H7 (cell line): ENCODE data around the gene SLC4A3. TPM values are rescaled to one million over a fixed set of nuclear protein-coding genes. Genes with fewer than 3 reads are reported as not detected.

Experiments
- DNase-seq: peaks from one replicate; pipeline ENCODE4 v3.0.0; 2012
- H3K27me3 ChIP-seq: 2 replicates; pipeline ENCODE4 v1.6.0; 2011; ENCODE audit warnings: mild to moderate bottlenecking, low read length; ENCODE audit not compliant: control insufficient read depth, insufficient read depth
- H3K36me3 ChIP-seq: replicated peaks from 2 replicates; pipeline ENCODE4 v1.5.1; 2011; ENCODE audit warnings: low read length; ENCODE audit not compliant: control insufficient read depth, insufficient read depth
- H3K4me3 ChIP-seq: 2 replicates; pipeline ENCODE4 v1.5.1; 2011; ENCODE audit warnings: low read depth, mild to moderate bottlenecking, control low read depth, low read length, moderate library complexity; ENCODE audit not compliant: insufficient read depth
- total RNA-seq: library from RNA; depleted of rRNA; stranded (reverse); fragments of >200 nt; shearing (Covaris generic); gene quantifications from 2 replicates; pipeline ENCODE4 v1.2.3, GENCODE V29; 2014

SLC4A3 gene
- total RNA-seq, 1 experiment from 2014 or later: 8.2 TPM

DNA sequence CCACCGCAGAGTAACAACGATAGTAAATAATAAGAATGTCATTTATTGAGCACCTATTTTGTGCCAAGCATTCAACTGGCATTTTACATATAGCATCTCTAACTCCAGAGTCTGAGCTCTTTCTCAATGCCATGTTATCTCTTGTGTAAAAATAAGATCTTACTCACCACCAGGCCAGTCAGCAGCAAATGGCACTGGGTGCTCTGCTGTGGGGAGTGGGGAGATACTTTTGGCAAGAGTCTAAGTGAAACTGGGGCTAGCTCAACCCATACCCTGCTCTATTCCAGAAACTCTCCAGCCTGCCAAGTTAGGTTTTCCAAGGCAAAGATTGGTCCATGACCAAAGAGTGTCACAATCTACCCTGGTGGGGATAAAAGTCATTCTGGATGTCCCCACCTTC, 5.0 kb upstream of the SLC4A3 start:
- H3K36me3 ChIP-seq: no peaks in the 10 kb centered on the region
- H3K4me3 ChIP-seq: no peak overlapping the region
- DNase-seq: no peak
- H3K27me3 ChIP-seq: no peaks in the 10 kb centered on the region; the same call in 1 of the 2 replicates

- no peaks in the 10 kb centered on the region for H3K36me3 ChIP-seq
- DNase-seq: no peak
These were observed 2.9 kb upstream of the SLC4A3 start for GRCh38 chr2:219624565-219624964.

DNA sequence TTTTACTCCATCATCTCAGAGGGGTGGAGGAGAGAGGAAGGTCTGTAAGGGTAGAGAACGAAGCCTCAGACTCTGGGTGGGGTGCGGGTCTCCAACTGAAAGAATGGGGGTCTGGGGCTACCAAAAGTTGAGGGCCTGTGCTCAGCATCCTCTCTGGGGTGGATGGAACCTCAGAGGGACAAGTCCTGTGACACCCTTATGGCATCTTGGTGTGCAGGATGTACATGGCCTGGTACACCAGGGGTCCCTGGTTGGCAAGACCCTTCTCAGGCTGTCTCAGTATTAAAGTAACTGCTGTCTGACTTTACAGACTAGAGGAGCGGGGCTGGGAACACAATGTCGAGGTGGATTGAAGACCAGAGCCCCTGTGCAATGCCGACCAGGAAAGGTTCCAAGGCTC, 2.3 kb upstream of the SLC4A3 start:
- H3K4me3 ChIP-seq: no peak overlapping the region
- no peaks in the 10 kb centered on the region; the same call in 1 of the 2 replicates for H3K27me3 ChIP-seq

More at GRCh38 chr2:219624565-219624964, 2.9 kb upstream of the SLC4A3 start:
- H3K4me3 ChIP-seq: no peak overlapping the region
- H3K27me3 ChIP-seq: no peaks in the 10 kb centered on the region; the same call in 1 of the 2 replicates

DNA sequence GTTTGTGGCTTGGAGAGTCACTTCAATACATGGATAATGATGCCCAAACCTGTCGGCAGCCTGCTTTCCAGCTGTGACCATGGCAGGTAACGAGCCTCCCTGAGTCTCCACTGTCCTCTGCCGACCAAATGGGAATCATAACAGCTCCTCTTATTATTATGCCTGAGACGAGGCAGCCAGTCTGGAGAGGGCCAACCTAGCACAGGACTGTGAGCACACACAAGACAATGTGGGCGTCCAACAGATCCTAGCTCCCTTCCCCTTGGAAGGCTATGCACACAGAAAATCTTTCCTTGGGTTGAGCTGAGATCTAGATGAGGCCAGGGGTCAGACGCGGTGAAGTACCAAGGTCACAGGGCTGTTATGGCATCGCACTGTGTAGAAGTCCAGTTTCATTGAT, 890 bp upstream of the SLC4A3 start:
- Histone ChIP-seq H3K36me3 (no peaks in the 10 kb centered on the region), H3K4me3 (no peak overlapping the region), H3K27me3 (no peaks in the 10 kb centered on the region; the same call in 1 of the 2 replicates)
- no peak for DNase-seq

More for the DNA sequence above, 2.3 kb upstream of the SLC4A3 start:
- no peak for DNase-seq
- H3K36me3 ChIP-seq: no peaks in the 10 kb centered on the region

GRCh38 chr2:219628235-219628985, 980 bp downstream of the SLC4A3 start:
- no peaks in the 10 kb centered on the region; the same call in 1 of the 2 replicates for H3K27me3 ChIP-seq
- peak; percentile 54 for DNase-seq
- H3K36me3 ChIP-seq: no peaks in the 10 kb centered on the region; the same call in 1 of the 2 replicates
- H3K4me3 ChIP-seq: peak overlapping the region; percentile 60

GRCh38 chr2:219628986-219629901, 1.8 kb downstream of the SLC4A3 start:
- H3K36me3 ChIP-seq: no peaks in the 10 kb centered on the region; the same call in 1 of the 2 replicates
- no peak overlapping the region for H3K4me3 ChIP-seq
- H3K27me3 ChIP-seq: no peaks in the 10 kb centered on the region; the same call in 1 of the 2 replicates
- DNase-seq: peak; percentile 64

- DNase-seq: peak; percentile 52
- no peak overlapping the region for H3K4me3 ChIP-seq
- no peaks in the 10 kb centered on the region; the same call in 1 of the 2 replicates for H3K27me3 ChIP-seq
- no peaks in the 10 kb centered on the region; the same call in 1 of the 2 replicates for H3K36me3 ChIP-seq
These were observed 2.7 kb downstream of the SLC4A3 start for GRCh38 chr2:219629976-219630695.

- no peak overlapping the region for H3K4me3 ChIP-seq
- no peaks in the 10 kb centered on the region; the same call in 1 of the 2 replicates for H3K27me3 ChIP-seq
- no peaks in the 10 kb centered on the region; the same call in 1 of the 2 replicates for H3K36me3 ChIP-seq
- DNase-seq: no peak
These were observed 3.5 kb downstream of the SLC4A3 start for GRCh38 chr2:219630770-219631405.

DNA sequence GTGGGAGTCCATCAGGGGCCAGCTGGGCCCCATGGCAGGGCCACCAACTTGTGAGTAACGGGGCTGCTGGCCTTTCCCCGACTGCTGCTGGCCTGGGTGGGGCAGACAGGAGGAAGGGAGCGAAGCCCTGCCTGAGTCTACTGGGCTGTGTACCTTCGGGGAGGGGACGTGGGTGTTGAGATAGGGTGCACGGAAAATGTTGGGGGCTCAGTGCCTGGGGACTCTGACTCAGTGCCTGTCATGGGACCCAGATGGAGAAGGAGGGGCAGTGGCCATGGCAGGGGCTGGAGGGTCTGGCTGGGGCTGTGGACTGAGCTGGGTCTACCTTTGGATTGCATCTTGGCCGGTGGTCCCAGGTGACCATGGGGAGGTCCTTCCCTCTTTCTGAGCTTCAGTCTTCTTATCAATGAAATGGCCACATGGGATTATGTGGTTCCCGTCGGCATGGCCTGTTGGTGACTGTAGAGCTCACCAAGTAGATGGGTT, 4.0 kb downstream of the SLC4A3 start:
- Histone ChIP-seq H3K36me3 (no peaks in the 10 kb centered on the region; the same call in 1 of the 2 replicates), H3K27me3 (no peaks in the 10 kb centered on the region; the same call in 1 of the 2 replicates), H3K4me3 (no peak overlapping the region)
- DNase-seq: peak; percentile 61

DNA sequence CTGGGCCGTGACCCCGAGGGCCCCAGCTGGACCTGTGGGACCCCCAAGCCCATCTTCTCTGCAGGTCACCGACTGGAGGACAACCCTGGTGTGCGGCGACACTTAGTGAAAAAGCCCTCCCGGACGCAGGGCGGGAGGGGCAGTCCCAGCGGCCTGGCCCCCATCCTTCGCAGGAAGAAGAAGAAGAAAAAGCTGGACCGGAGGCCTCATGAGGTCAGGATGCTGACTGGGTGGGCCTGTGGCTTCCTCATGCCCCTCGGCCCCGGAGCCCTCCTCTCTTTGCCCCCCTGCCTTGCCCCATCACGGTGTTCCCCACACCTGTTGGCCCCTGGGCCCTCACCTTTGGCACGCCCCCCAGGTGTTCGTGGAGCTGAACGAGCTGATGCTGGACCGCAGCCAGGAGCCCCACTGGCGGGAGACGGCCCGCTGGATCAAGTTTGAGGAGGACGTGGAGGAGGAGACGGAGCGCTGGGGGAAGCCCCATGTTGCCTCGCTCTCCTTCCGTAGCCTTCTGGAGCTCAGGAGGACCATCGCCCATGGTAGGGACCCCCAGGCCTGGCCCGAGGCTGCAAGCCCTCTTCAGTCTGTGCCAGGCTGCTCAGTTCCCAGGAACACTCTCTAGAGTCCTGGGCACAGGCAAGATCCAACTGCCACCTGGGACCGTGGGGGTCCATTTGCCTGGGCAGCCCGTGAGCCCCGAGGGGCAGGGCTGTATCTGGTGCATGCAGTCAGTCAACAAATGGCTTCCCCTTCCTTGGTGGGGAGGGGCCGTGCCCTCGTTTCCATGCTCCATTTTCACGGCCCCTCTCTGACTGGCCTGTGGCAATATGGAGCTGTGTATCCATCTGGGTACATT, 4.7 kb downstream of the SLC4A3 start:
- Histone ChIP-seq H3K27me3 (no peaks in the 10 kb centered on the region), H3K4me3 (no peak overlapping the region), H3K36me3 (no peaks in the 10 kb centered on the region; the same call in 1 of the 2 replicates)
- peak; percentile 55 for DNase-seq

DNA sequence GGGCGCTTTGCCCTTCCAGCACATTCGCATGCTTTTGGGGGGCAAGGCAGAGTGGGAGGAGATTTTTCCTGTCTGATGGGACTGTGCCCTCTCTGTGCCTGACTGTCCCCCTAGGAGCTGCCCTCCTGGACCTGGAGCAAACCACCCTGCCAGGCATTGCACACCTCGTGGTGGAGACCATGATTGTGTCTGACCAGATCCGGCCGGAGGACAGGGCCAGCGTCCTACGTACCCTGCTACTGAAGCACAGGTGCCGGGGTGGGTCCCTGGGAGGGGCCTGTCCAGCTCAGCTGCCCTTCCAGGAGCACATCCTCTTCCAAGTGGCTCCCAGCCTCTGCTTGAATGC, 5.3 kb downstream of the SLC4A3 start:
- no peaks in the 10 kb centered on the region; the same call in none of the 2 replicates for H3K36me3 ChIP-seq
- H3K27me3 ChIP-seq: no peaks in the 10 kb centered on the region
- peak; percentile 38 for DNase-seq
- no peak overlapping the region for H3K4me3 ChIP-seq

GRCh38 chr2:219633276-219634065, 6.0 kb downstream of the SLC4A3 start:
- H3K4me3 ChIP-seq: no peak overlapping the region
- DNase-seq: peak; percentile 29
- no peaks in the 10 kb centered on the region; the same call in none of the 2 replicates for H3K36me3 ChIP-seq
- no peaks in the 10 kb centered on the region for H3K27me3 ChIP-seq
